NCI-H2196 (cell line): ENCODE measurements around the gene TMED10.

Experiments
- DNase-seq: peaks from one replicate; lab custom pipeline; 2025; ENCODE audit not compliant: unreplicated experiment; lab: John Stamatoyannopoulos, UW

TMED10 gene

GRCh38 chr14:75176142-75176820, at the start of gene TMED10:
TMED10 (minus strand) TSS chr14:75176612; CDS start chr14:75176579, 33 bp downstream.
- DNase-seq: peak; percentile 91

- no peak for DNase-seq
Measured at GRCh38 chr14:75224561-75224960, 48.1 kb upstream of the TMED10 start.

GRCh38 chr14:75223664-75224154, 47.3 kb upstream of the TMED10 start:
- no peak for DNase-seq

GRCh38 chr14:75222208-75222701, 45.8 kb upstream of the TMED10 start:
- DNase-seq: no peak

- no peak for DNase-seq
Measured at GRCh38 chr14:75221797-75222196, 45.4 kb upstream of the TMED10 start.

GRCh38 chr14:75220156-75220555, 43.7 kb upstream of the TMED10 start:
- no peak for DNase-seq

- no peak for DNase-seq
Measured at GRCh38 chr14:75217508-75218206, 41.2 kb upstream of the TMED10 start.

- DNase-seq: no peak
Measured at GRCh38 chr14:75216427-75217006, 40.1 kb upstream of the TMED10 start.

- no peak for DNase-seq
Measured at GRCh38 chr14:75215520-75215919, 39.1 kb upstream of the TMED10 start.

GRCh38 chr14:75214558-75214957, 38.1 kb upstream of the TMED10 start:
- DNase-seq: no peak

- DNase-seq: no peak
Measured at GRCh38 chr14:75213172-75213571, 36.8 kb upstream of the TMED10 start.

- DNase-seq: no peak
Measured at GRCh38 chr14:75208843-75209242, 32.4 kb upstream of the TMED10 start.

- DNase-seq: no peak
Measured at GRCh38 chr14:75206190-75206589, 29.8 kb upstream of the TMED10 start.

- DNase-seq: no peak
Measured at GRCh38 chr14:75205591-75205990, 29.2 kb upstream of the TMED10 start.

- DNase-seq: no peak
Measured at GRCh38 chr14:75204116-75204515, 27.7 kb upstream of the TMED10 start.

GRCh38 chr14:75202657-75203056, 26.2 kb upstream of the TMED10 start:
- DNase-seq: no peak

- DNase-seq: no peak
Measured at GRCh38 chr14:75201087-75201486, 24.7 kb upstream of the TMED10 start.

- DNase-seq: peak; percentile 81
Measured at GRCh38 chr14:75200451-75200850, 24.0 kb upstream of the TMED10 start.

- peak; percentile 50 for DNase-seq
Measured at GRCh38 chr14:75198291-75198933, 22.0 kb upstream of the TMED10 start.

- DNase-seq: no peak
Measured at GRCh38 chr14:75197338-75197737, 20.9 kb upstream of the TMED10 start.

- DNase-seq: no peak
Measured at GRCh38 chr14:75196468-75196867, 20.1 kb upstream of the TMED10 start.
